CD4-positive, alpha-beta T cell treated with Interleukin-2 at 100 ng/mL for 4 hours (primary cell): Measurements from ENCODE around the gene PRR13.

Source experiments
- DNase-seq: peaks from one replicate; pipeline ENCODE4 v3.0.0-alpha.2; 2020; ENCODE audit warnings: low spot score

PRR13 gene

GRCh38 chr12:53493610-53494391, 52.3 kb downstream of the PRR13 start:
- no peak for DNase-seq
